HG03378 (cell line): ENCODE results near the gene JAM2.
A peak's percentile ranks its signal among the peaks of the same experiment; 100 is the strongest.
"Not testable (repeated sequence)": the region's sequence is repeated elsewhere in the genome, so short reads cannot be mapped to it uniquely, and the experiment has no call there.

Experiments
- ATAC-seq: cut with Tn5 transposase; IDR thresholded peaks from one replicate; pipeline ENCODE4 v1.9.1; 2021; ENCODE audit warnings: mild to moderate bottlenecking, moderate library complexity; ENCODE audit not compliant: unreplicated experiment

The JAM2 gene

GRCh38 chr21:25714066-25714465, 75.0 kb downstream of the JAM2 start:
- ATAC-seq, result not testable (repeated sequence)

- no peak for ATAC-seq
These were observed 78.6 kb downstream of the JAM2 start for GRCh38 chr21:25717491-25718147.

- ATAC-seq, result no peak
These were observed 82.9 kb downstream of the JAM2 start for GRCh38 chr21:25721987-25722386.

DNA sequence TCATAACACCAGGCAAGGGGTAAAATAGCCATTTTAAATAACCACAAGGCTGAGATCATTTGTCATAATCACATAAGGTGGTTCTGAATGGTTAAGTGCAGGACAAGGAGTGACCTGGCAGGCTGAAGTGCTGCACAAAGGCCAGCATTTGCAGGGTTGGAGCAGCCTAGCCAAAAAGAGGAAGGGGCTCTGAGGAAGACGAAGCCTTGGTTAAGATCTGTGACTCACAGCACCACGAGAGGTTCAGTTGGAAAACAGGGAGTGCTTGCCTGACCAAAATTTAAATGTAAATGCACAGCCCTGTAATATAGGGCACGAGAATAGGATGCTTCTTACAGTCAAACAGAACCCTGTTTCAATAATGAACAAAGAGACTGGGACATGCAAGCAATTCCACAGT, 83.6 kb downstream of the JAM2 start:
- ATAC-seq, result no peak

DNA sequence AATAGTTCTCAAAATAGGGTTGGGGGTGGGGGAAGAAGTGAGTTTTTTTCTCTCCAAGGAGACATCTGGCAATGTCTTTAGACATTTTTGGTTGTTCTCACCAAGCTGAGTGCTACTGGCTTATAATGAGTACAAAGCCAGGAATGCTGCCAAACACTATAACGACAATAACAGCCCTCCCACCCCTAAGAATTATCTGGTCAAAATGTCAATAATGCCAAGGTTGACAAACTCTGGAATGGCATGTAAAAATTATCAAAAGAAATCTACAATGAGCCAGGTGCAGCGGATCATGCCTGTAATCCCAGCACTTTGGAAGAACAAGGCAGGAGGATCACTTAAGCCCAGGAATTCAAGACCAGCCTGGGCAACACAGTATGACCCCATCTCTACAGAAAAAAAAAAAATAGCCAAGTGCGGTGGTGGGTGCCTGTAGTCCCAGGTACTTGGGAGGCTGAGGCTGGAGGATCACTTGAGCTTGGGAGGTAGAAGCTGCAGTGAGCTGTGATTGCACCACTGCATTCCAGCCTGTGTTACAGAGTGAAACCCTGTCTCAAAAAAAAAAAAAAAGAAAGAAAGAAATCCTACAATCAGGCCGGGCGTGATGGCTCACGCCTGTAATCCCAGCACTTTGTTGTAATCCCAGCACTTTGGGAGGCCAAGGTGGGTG, 93.2 kb downstream of the JAM2 start:
- ATAC-seq, result no peak

- peak; percentile 17 for ATAC-seq
These were observed 95.0 kb downstream of the JAM2 start for GRCh38 chr21:25733859-25734653.

DNA sequence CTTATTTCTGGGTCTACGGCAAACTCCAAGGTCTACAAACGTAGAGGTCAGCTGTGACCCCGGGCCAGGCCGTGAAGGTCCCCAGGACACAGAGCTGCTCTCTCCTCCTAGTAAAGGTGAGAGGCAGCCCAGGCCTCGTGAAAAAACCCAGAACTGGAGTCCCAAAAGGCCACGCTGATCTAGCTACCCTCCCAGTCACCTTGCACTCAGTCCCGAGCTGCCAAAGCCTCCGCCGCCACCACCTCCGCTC, 95.5 kb downstream of the JAM2 start:
- no peak for ATAC-seq

DNA sequence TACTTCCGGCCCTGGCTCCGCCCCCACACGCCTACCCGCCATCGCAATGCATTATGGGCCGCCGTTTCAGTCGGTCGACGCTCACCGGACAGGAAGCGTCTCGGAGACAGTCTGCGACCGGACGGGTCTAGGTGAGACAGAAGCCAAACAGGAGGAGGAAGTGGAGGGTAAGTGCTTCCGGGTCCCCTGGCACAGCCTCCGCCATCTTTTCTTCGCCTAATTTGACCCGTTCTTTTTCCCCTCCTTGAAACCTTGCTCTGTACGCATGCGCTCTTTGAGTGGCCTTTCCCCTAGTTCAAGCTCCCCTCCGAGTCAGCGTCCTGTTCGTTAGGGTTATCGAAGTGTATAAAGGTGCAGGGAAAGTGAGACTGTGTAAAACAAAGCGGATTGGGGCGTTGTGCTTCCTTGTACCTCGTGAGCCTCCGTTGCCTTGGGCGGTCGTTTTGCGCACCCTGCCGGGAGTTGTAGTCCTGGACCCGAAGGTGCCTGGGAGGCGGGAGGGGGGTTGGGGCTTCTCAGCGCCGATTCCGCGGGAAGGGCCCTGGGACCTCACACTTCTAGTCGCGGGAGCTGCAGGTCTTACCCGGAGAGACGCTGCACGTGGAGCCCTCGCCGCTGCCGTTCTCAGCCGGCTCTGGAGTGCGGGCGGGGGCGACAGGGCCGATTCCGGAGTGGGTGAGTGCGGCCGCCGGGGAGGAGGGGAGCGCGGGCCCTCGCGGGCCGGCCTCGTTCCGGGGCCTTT, 96.0 kb downstream of the JAM2 start, which contains the start of the genes ATP5PF and GABPA:
Gene ATP5PF, minus strand, starts transcription at position 1 of the 742 bp plus-strand sequence. CDS start 5,110 bp downstream, outside the sequence.
Gene GABPA, plus strand, starts transcription at position 69 of the 742 bp plus-strand sequence. CDS start 6,627 bp downstream, outside the sequence.
- ATAC-seq, result peak; percentile 89

- ATAC-seq, result no peak
These were observed 96.9 kb downstream of the JAM2 start for GRCh38 chr21:25735646-25736597.

- ATAC-seq, result no peak
These were observed 98.4 kb downstream of the JAM2 start for GRCh38 chr21:25737421-25737820.

GRCh38 chr21:25742900-25743299, 103.8 kb downstream of the JAM2 start:
- ATAC-seq, result no peak

- no peak for ATAC-seq
These were observed 105.8 kb downstream of the JAM2 start for GRCh38 chr21:25744854-25745253.

DNA sequence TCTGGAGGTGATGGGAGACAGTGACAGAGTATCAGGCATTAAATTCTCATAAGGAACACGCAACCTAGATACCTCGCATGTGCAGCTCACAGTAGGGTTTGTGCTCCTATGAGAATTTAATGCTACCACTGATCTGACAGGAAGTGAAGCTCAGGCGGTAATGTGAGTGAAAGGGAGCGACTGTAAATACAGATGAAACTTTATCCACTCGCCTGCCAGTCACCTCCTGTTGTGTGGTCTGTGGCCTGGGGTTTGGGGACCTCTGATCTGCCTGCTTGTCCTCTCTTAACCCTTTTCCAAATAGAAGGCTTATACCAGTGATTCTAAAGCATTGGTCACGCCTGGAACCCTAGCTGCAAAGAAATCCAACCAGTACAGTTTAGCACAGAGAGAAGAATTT, 111.0 kb downstream of the JAM2 start:
- ATAC-seq, result no peak

- ATAC-seq, result no peak
These were observed 113.4 kb downstream of the JAM2 start for GRCh38 chr21:25752416-25752815.

DNA sequence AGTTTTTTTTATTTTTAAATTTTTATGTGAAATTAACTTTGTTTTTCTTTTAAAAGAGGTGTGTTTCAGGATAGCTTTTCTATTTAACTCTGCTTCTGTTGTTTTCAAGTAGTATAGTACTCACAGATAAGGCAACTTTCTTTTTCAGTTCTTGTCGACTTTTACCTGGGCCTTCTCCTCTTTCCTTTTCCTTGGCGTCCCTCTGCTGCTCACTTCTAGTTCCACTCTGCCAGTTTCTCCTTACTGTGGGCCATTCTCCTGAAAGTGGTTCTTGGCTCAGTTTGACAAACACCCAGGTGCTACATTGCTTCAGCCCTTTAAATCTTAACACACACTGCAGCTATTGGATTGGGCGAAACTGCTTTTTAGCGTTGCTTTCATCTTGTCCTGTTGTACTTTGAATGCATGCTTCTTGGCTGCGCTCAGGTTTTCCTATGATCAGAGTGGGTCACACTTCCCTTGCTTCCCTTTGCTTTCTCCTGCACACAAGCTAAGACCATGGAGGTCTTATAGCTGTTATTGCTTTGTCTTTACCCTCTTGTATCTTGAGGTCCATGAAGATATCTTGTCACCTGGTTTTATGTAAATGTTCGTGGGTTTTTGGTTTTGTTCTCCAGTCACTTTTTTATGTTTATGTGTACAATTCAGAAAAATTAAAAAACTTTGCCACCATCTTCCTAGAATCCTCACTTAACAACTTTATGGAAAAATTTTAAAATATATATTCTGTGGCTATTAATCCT, 117.3 kb downstream of the JAM2 start:
- no peak for ATAC-seq

GRCh38 chr21:25757531-25757930, 118.5 kb downstream of the JAM2 start:
- no peak for ATAC-seq

GRCh38 chr21:25759573-25759972, 120.5 kb downstream of the JAM2 start:
- no peak for ATAC-seq

- ATAC-seq, result no peak
These were observed 121.0 kb downstream of the JAM2 start for GRCh38 chr21:25760061-25760460.

- no peak for ATAC-seq
These were observed 121.6 kb downstream of the JAM2 start for GRCh38 chr21:25760677-25761076.
